Astrocyte (in vitro differentiated cells and primary cell): ENCODE data around the gene PIAS1. TPM values are rescaled to one million over a fixed set of nuclear protein-coding genes. Genes with fewer than 3 reads are reported as not detected.
"Not testable (repeated sequence)": the region's sequence is repeated elsewhere in the genome, so short reads cannot be mapped to it uniquely, and the experiment has no call there.

Experiments used
- DNase-seq: peaks from one replicate; pipeline ENCODE4 v3.0.0-alpha.2; 2010; ENCODE audit warnings: low read depth
- FAIRE-seq: peaks from 2 replicates; lab custom pipeline; 2011; peaks lifted over from hg19 to GRCh38; lab: Jason Lieb, UNC
- H2AFZ ChIP-seq: 2 replicates; pipeline ENCODE4 v1.6.0; 2012; ENCODE audit warnings: low read depth, low read length, inconsistent platforms
- H3K27ac ChIP-seq: 2 replicates; pipeline ENCODE4 v1.5.1; 2011; ENCODE audit warnings: low read depth, low read length, inconsistent platforms
- H3K27me3 ChIP-seq: 2 replicates; pipeline ENCODE4 v1.6.0; 2011; ENCODE audit warnings: low read length, inconsistent platforms; ENCODE audit not compliant: insufficient read depth
- H3K36me3 ChIP-seq: 2 replicates; pipeline ENCODE4 v1.5.1; 2011; ENCODE audit warnings: low read length, inconsistent platforms; ENCODE audit not compliant: insufficient read depth
- H3K4me1 ChIP-seq: 2 replicates; pipeline ENCODE4 v1.5.1; 2011; ENCODE audit warnings: low read length, inconsistent platforms; ENCODE audit not compliant: insufficient read depth
- H3K4me2 ChIP-seq: 2 replicates; pipeline ENCODE4 v1.6.0; 2012; ENCODE audit warnings: low read length, inconsistent platforms
- H3K4me3 ChIP-seq: 2 replicates; pipeline ENCODE4 v1.5.1; 2011; ENCODE audit warnings: low read depth, mild to moderate bottlenecking, low read length, inconsistent platforms; ENCODE audit not compliant: insufficient read depth
- H3K79me2 ChIP-seq: 2 replicates; pipeline ENCODE4 v1.6.0; 2012; ENCODE audit warnings: mild to moderate bottlenecking, low read length, inconsistent platforms; ENCODE audit not compliant: insufficient read depth
- H3K9ac ChIP-seq: 2 replicates; pipeline ENCODE4 v1.6.0; 2012; ENCODE audit warnings: mild to moderate bottlenecking, low read length, inconsistent platforms
- H3K9me3 ChIP-seq: 2 replicates; pipeline ENCODE4 v1.5.1; 2012; ENCODE audit warnings: low read depth, mild to moderate bottlenecking, low read length, inconsistent platforms; ENCODE audit not compliant: insufficient read depth
- H4K20me1 ChIP-seq: 2 replicates; pipeline ENCODE4 v1.6.0; 2012; ENCODE audit warnings: low read length, inconsistent platforms; ENCODE audit not compliant: insufficient read depth
- H3K27ac Mint-ChIP-seq: one replicate; pipeline ENCODE4 v1.8.0; 2021; ENCODE audit warnings: mild to moderate bottlenecking, mixed read lengths; ENCODE audit not compliant: unreplicated experiment
- H3K27me3 Mint-ChIP-seq: one replicate; pipeline ENCODE4 v1.8.0; 2021; ENCODE audit warnings: low read depth, mixed read lengths; ENCODE audit not compliant: unreplicated experiment
- H3K36me3 Mint-ChIP-seq: one replicate; pipeline ENCODE4 v1.8.0; 2021; ENCODE audit warnings: low read depth, mixed read lengths; ENCODE audit not compliant: unreplicated experiment
- H3K4me1 Mint-ChIP-seq: one replicate; pipeline ENCODE4 v1.8.0; 2021; ENCODE audit warnings: low read depth, mixed read lengths; ENCODE audit not compliant: unreplicated experiment
- H3K4me3 Mint-ChIP-seq: one replicate; pipeline ENCODE4 v1.8.0; 2021; ENCODE audit warnings: mild to moderate bottlenecking, moderate library complexity, mixed read lengths; ENCODE audit not compliant: unreplicated experiment
- H3K9me3 Mint-ChIP-seq: one replicate; pipeline ENCODE4 v1.8.0; 2021; ENCODE audit warnings: mild to moderate bottlenecking, mixed read lengths; ENCODE audit not compliant: unreplicated experiment
- CTCF ChIP-seq: IDR thresholded peaks from 2 replicates; pipeline ENCODE4 v1.5.1; 2011; ENCODE audit warnings: low read depth, mild to moderate bottlenecking, inconsistent platforms, low read length, moderate library complexity; ENCODE audit not compliant: insufficient read depth
- EZH2 ChIP-seq: IDR thresholded peaks from 2 replicates; pipeline ENCODE4 v1.6.1; 2012; ENCODE audit warnings: mild to moderate bottlenecking, low read length, inconsistent platforms; ENCODE audit not compliant: insufficient read depth
- total RNA-seq: library from RNA; stranded (reverse); gene quantifications from 2 replicates; pipeline ENCODE4 v1.2.1, GENCODE V29; 2021

Gene PIAS1
- total RNA-seq, 1 donor from 2014 or later, result 30.2 TPM

DNA sequence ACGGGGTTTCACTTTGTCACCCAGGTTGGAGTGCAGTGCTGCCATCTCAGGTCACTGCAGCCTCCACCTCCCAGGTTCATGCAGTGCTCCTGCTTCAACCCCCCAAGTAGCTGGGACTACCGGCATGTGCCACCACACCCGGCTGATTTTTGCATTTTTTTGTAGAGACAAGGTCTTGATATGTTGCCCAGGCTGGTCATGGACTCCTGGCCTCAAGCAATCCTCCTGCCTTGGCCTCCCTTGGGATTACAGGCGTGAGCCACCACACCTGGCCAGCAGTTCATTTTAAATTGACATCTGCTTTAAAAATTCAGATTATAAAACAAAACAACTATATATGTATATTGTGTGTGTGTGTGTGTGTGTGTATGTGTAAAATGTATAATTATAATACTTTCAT lies 112.7 kb downstream of the PIAS1 start:
- Histone ChIP-seq H3K36me3 (no peaks in the 10 kb centered on the region), H3K79me2 (no peaks in the 10 kb centered on the region)

GRCh38 chr15:68172037-68172436 lies 117.9 kb downstream of the PIAS1 start:
- H3K9me3 ChIP-seq, H3K36me3 Mint-ChIP-seq, H3K4me1 ChIP-seq, FAIRE-seq, H3K9ac ChIP-seq, H4K20me1 ChIP-seq, H3K27ac ChIP-seq, H3K27ac Mint-ChIP-seq, H3K36me3 ChIP-seq, H3K79me2 ChIP-seq, H3K4me1 Mint-ChIP-seq, H3K4me2 ChIP-seq, H3K27me3 Mint-ChIP-seq, DNase-seq, H2AFZ ChIP-seq, H3K4me3 ChIP-seq, H3K4me3 Mint-ChIP-seq, H3K27me3 ChIP-seq, H3K9me3 Mint-ChIP-seq: not testable (repeated sequence)

More for the DNA sequence above, 112.7 kb downstream of the PIAS1 start:
- H3K27ac ChIP-seq, result no peak overlapping the region
- no peaks in the 10 kb centered on the region for H4K20me1 ChIP-seq
- no peaks in the 10 kb centered on the region for H3K4me1 ChIP-seq
- Mint-ChIP-seq H3K27me3 (no peaks in the 10 kb centered on the region), H3K36me3 (peaks cover 7% of the 10 kb centered on the region), H3K4me1 (no peaks in the 10 kb centered on the region), H3K9me3 (no peaks in the 10 kb centered on the region), H3K27ac (no peak overlapping the region), H3K4me3 (no peak overlapping the region)
- no peaks in the 10 kb centered on the region for H3K9me3 ChIP-seq
- H3K4me2 ChIP-seq, result no peak overlapping the region
- no peak for DNase-seq
- TF ChIP-seq CTCF (no peak), EZH2 (no peak)
- no peak overlapping the region for H2AFZ ChIP-seq
- no peak for FAIRE-seq
- H3K4me3 ChIP-seq, result no peak overlapping the region
- H3K27me3 ChIP-seq, result no peaks in the 10 kb centered on the region
- H3K9ac ChIP-seq, result no peak overlapping the region

DNA sequence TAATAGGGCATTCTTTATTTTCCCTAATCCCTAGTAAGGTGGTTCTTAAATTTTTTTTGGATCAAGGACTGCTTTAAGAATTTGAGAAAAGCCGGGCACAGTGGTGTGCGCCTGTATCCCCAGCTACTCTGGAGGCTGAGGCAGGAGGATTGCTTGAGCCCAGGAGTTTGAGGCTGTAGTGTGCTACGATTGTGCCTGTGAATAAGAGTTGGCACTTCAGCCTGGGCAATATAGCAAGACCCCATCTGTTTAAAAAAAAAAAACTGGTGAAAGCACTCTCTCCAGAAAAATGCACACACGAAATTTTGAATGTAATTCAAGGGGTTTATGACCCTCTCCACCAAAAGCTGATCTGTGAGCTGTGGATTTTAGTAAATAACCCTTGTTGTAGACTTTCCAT lies 119.0 kb downstream of the PIAS1 start:
- Histone ChIP-seq H3K4me1 (peaks cover 3% of the 10 kb centered on the region), H3K79me2 (no peaks in the 10 kb centered on the region), H3K9ac (no peak overlapping the region), H3K9me3 (no peaks in the 10 kb centered on the region), H3K27ac (no peak overlapping the region), H4K20me1 (peaks cover 7% of the 10 kb centered on the region), H3K27me3 (no peaks in the 10 kb centered on the region), H2AFZ (no peak overlapping the region), H3K36me3 (peaks cover 14% of the 10 kb centered on the region), H3K4me2 (no peak overlapping the region), H3K4me3 (no peak overlapping the region)
- peaks cover under 1% of the 10 kb centered on the region for H3K4me1 Mint-ChIP-seq
- no peaks in the 10 kb centered on the region for H3K27me3 Mint-ChIP-seq
- DNase-seq, result no peak
- no peaks in the 10 kb centered on the region for H3K9me3 Mint-ChIP-seq
- no peak overlapping the region for H3K27ac Mint-ChIP-seq
- H3K36me3 Mint-ChIP-seq, result no peaks in the 10 kb centered on the region
- TF ChIP-seq CTCF (no peak), EZH2 (no peak)
- H3K4me3 Mint-ChIP-seq, result no peak overlapping the region
- no peak for FAIRE-seq
